ENCODE measurements around the gene SSR1. TPM values are rescaled to one million over a fixed set of nuclear protein-coding genes. Genes with fewer than 3 reads are reported as not detected.

The SSR1 gene
- total RNA-seq, 1 donor from 2014 or later, result 183 TPM

DNA sequence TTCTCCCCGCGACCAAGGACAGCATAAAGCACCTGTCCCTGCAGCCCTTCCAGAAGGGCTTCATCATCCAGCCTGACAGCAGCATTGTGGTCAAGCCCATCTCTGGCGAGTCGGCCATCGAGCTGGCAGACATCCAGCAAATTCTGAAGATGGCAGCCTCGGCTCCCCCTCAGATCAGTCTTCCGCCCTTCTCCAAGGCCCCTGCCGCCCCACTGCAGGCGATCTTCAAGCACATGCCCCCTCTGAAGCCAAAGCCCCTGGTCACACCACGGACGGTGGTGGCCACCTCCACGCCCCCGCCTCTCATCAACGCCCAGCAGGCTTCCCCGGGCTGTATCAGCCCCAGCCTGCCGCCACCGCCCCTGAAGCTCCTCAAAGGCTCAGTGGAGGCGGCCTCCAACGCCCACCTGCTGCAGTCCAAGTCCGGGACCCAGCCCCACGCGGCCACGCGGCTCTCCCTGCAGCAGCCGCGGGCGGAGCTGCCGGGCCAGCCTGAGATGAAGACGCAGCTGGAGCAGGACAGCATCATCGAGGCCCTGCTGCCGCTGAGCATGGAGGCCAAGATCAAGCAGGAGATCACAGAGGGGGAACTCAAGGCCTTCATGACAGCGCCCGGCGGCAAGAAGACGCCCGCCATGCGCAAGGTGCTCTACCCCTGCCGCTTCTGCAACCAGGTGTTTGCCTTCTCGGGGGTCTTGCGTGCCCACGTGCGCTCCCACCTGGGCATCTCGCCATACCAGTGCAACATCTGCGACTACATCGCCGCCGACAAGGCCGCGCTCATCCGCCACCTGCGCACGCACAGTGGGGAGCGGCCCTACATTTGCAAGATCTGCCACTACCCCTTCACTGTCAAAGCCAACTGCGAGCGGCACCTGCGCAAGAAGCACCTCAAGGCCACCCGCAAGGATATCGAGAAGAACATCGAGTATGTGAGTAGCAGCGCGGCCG is 83.3 kb downstream of the SSR1 start:
- DNase-seq (ENCODE audit: extremely low spot score, unreplicated experiment), result no peak
- Mint-ChIP-seq H3K4me3 (ENCODE audit: unreplicated experiment) (no peak overlapping the region), H3K27me3 (ENCODE audit: unreplicated experiment) (no peaks in the 10 kb centered on the region), H3K27ac (ENCODE audit: unreplicated experiment) (no peak overlapping the region), H3K9me3 (ENCODE audit: unreplicated experiment) (no peaks in the 10 kb centered on the region), H3K36me3 (ENCODE audit: unreplicated experiment) (peaks cover 39% of the 10 kb centered on the region), H3K4me1 (ENCODE audit: unreplicated experiment) (peaks cover 2% of the 10 kb centered on the region)
- TF ChIP-seq, protein P1, sequence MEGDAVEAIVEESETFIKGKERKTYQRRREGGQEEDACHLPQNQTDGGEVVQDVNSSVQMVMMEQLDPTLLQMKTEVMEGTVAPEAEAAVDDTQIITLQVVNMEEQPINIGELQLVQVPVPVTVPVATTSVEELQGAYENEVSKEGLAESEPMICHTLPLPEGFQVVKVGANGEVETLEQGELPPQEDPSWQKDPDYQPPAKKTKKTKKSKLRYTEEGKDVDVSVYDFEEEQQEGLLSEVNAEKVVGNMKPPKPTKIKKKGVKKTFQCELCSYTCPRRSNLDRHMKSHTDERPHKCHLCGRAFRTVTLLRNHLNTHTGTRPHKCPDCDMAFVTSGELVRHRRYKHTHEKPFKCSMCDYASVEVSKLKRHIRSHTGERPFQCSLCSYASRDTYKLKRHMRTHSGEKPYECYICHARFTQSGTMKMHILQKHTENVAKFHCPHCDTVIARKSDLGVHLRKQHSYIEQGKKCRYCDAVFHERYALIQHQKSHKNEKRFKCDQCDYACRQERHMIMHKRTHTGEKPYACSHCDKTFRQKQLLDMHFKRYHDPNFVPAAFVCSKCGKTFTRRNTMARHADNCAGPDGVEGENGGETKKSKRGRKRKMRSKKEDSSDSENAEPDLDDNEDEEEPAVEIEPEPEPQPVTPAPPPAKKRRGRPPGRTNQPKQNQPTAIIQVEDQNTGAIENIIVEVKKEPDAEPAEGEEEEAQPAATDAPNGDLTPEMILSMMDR (IDR thresholded peaks at IDR 0.05), result no peak

DNA sequence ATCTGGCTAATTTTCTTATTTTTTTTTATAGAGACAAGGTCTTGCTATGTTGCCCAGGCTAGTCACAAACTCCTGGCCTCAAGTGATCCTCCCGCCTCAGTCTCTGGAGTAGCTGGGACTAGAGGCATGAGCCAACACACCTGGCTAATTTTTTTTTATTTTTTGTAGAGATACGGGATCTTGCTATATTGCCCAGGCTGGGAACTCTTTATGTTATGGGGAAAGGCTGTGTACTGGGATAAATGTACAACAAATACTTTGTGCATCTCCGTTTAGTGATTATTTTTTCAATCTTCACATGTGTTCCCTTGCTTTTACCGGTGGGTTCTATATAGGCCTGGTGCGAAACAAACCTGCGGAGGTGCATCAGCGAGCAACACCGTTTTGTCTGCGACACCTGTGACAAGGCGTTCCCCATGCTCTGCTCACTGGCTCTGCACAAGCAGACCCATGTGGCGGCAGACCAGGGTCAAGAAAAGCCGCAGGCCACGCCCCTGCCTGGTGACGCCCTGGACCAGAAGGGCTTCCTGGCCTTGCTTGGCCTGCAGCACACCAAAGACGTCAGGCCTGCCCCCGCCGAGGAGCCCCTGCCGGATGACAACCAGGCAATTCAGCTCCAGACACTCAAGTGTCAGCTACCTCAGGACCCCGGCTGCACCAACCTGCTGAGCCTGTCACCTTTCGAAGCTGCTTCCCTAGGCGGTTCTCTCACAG is 84.2 kb downstream of the SSR1 start:
- no peaks in the 10 kb centered on the region for H3K27me3 Mint-ChIP-seq (ENCODE audit: unreplicated experiment)
- H3K9me3 Mint-ChIP-seq (ENCODE audit: unreplicated experiment), result no peaks in the 10 kb centered on the region
- peaks cover 2% of the 10 kb centered on the region for H3K4me1 Mint-ChIP-seq (ENCODE audit: unreplicated experiment)
- TF ChIP-seq, protein P1 (IDR thresholded peaks at IDR 0.05), result no peak
- H3K36me3 Mint-ChIP-seq (ENCODE audit: unreplicated experiment), result peaks cover 39% of the 10 kb centered on the region
- no peak overlapping the region for H3K4me3 Mint-ChIP-seq (ENCODE audit: unreplicated experiment)
- H3K27ac Mint-ChIP-seq (ENCODE audit: unreplicated experiment), result no peak overlapping the region
- DNase-seq (ENCODE audit: extremely low spot score, unreplicated experiment), result no peak

DNA sequence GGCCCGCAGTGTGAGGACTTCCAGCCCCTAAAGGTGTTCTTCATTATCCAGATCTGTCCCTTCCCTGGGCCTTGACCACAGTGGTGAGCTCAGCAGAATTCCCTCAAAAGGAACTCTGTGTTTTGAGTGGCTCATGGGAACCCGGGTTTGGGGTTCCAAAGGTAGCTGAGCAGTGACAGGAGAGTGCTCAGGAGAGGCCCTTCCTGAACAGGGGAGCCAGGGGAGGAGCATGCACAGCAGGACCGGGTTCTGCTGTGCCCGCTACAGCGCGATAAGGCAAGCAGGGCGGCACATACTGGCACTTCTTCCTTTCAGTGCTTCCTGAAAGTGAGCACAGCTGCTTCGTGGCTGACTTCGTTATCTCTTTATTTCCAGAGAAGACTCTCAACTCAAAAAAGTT is 88.3 kb downstream of the SSR1 start:
- peaks cover 30% of the 10 kb centered on the region for H3K36me3 Mint-ChIP-seq (ENCODE audit: unreplicated experiment)
- H3K4me3 Mint-ChIP-seq (ENCODE audit: unreplicated experiment), result no peak overlapping the region
- no peak overlapping the region for H3K27ac Mint-ChIP-seq (ENCODE audit: unreplicated experiment)
- TF ChIP-seq, protein P1 (IDR thresholded peaks at IDR 0.05), result no peak
- no peak for DNase-seq (ENCODE audit: extremely low spot score, unreplicated experiment)
- no peaks in the 10 kb centered on the region for H3K27me3 Mint-ChIP-seq (ENCODE audit: unreplicated experiment)
- peaks cover under 1% of the 10 kb centered on the region for H3K4me1 Mint-ChIP-seq (ENCODE audit: unreplicated experiment)
- no peaks in the 10 kb centered on the region for H3K9me3 Mint-ChIP-seq (ENCODE audit: unreplicated experiment)

DNA sequence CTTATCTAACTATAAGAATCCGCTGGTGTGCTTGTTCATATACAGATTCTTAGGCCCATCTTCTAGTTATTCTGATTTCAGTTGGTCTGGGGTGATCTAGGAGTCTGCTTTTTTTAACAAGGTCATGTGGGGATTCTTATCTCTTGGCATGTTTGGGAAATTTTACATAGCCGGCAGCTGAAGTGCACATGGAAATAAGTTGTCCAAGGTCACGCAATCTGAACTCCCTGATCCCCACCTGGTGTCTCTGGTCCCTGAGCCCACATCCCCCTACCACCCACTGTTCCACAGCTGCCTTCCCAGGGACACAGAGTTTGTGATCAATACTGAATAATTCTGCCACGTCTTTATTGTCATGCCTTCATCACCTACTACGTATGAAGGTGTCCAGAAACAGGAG is 90.8 kb downstream of the SSR1 start:
- H3K4me3 Mint-ChIP-seq (ENCODE audit: unreplicated experiment), result no peak overlapping the region
- DNase-seq (ENCODE audit: extremely low spot score, unreplicated experiment), result no peak
- TF ChIP-seq, protein P1 (IDR thresholded peaks at IDR 0.05), result no peak
- peaks cover 20% of the 10 kb centered on the region for H3K36me3 Mint-ChIP-seq (ENCODE audit: unreplicated experiment)
- peaks cover 14% of the 10 kb centered on the region for H3K4me1 Mint-ChIP-seq (ENCODE audit: unreplicated experiment)
- H3K9me3 Mint-ChIP-seq (ENCODE audit: unreplicated experiment), result no peaks in the 10 kb centered on the region
- H3K27me3 Mint-ChIP-seq (ENCODE audit: unreplicated experiment), result no peaks in the 10 kb centered on the region
- H3K27ac Mint-ChIP-seq (ENCODE audit: unreplicated experiment), result no peak overlapping the region

DNA sequence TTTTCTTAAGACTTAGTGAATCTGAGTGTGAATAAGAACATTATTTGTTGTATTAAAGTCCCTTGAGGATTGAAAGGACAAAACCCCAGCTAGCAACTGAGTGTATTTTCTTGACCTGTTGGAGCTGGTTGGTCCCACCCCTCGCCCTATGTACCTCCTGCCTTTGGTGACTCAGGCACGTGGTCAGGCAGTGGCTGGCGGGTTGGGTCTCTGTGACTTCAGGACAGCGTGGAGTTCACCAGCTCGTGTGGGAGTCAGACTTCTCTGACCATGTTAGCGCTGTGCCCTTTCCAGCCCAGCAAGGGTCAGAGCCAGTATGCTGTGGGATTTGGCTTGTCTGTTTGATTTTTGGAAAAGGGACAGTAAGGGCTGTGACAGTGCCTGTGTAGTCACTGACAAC is 93.7 kb downstream of the SSR1 start:
- no peaks in the 10 kb centered on the region for H3K27me3 Mint-ChIP-seq (ENCODE audit: unreplicated experiment)
- H3K4me3 Mint-ChIP-seq (ENCODE audit: unreplicated experiment), result no peak overlapping the region
- no peak overlapping the region for H3K27ac Mint-ChIP-seq (ENCODE audit: unreplicated experiment)
- TF ChIP-seq, protein P1 (IDR thresholded peaks at IDR 0.05), result no peak
- peaks cover 23% of the 10 kb centered on the region for H3K4me1 Mint-ChIP-seq (ENCODE audit: unreplicated experiment)
- H3K36me3 Mint-ChIP-seq (ENCODE audit: unreplicated experiment), result peaks cover 33% of the 10 kb centered on the region
- H3K9me3 Mint-ChIP-seq (ENCODE audit: unreplicated experiment), result no peaks in the 10 kb centered on the region
- DNase-seq (ENCODE audit: extremely low spot score, unreplicated experiment), result no peak
